ENCODE measurements around the gene PTPRD.

- TF ChIP-seq EZH2 (IDR thresholded peaks at IDR 0.05; ENCODE audit: borderline replicate concordance, insufficient read depth, low read depth, low read length, poor library complexity, severe bottlenecking), result no peak
- TF ChIP-seq, protein P1, sequence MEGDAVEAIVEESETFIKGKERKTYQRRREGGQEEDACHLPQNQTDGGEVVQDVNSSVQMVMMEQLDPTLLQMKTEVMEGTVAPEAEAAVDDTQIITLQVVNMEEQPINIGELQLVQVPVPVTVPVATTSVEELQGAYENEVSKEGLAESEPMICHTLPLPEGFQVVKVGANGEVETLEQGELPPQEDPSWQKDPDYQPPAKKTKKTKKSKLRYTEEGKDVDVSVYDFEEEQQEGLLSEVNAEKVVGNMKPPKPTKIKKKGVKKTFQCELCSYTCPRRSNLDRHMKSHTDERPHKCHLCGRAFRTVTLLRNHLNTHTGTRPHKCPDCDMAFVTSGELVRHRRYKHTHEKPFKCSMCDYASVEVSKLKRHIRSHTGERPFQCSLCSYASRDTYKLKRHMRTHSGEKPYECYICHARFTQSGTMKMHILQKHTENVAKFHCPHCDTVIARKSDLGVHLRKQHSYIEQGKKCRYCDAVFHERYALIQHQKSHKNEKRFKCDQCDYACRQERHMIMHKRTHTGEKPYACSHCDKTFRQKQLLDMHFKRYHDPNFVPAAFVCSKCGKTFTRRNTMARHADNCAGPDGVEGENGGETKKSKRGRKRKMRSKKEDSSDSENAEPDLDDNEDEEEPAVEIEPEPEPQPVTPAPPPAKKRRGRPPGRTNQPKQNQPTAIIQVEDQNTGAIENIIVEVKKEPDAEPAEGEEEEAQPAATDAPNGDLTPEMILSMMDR (IDR thresholded peaks at IDR 0.05), result no peak
Measured at GRCh38 chr9:10274988-10275387, 337.8 kb downstream of the PTPRD start.

Data from B cell (primary cell).